Measurements from ENCODE around the gene PPFIA2. TPM values are rescaled to one million over a fixed set of nuclear protein-coding genes. Genes with fewer than 3 reads are reported as not detected.

Gene PPFIA2
- total RNA-seq, 1 experiment from 2014 or later, result not detected

GRCh38 chr12:81468206-81468605 lies 290.9 kb downstream of the PPFIA2 start:
- TF ChIP-seq SIN3A (IDR thresholded peaks at IDR 0.05; ENCODE audit: borderline replicate concordance, insufficient read depth, low read depth, low read length) (no peak), REST (IDR thresholded peaks at IDR 0.05; ENCODE audit: insufficient read depth in 1 of 2, low read depth in 2 of 2, low read length in 1 of 2) (no peak), CTCF (IDR thresholded peaks at IDR 0.05) (no peak), POLR2AphosphoS5 (IDR thresholded peaks at IDR 0.05; ENCODE audit: low read depth, low read length) (no peak), TCF7L2 (IDR thresholded peaks at IDR 0.05; ENCODE audit: low read depth, low read length) (no peak)
- no TSS peak for BruUV-seq (replicated peaks)

GRCh38 chr12:81465876-81466275 lies 293.3 kb downstream of the PPFIA2 start:
- Histone ChIP-seq H3K36me3 (ENCODE audit: control insufficient read depth, insufficient read depth, low read length) (no peaks in the 10 kb centered on the region), H3K27me3 (ENCODE audit: control insufficient read depth, insufficient read depth, low read length) (no peaks in the 10 kb centered on the region), H3K4me3 (ENCODE audit: low read depth in 2 of 2, low read length in 2 of 2) (no peak overlapping the region), H3K4me1 (ENCODE audit: control insufficient read depth, insufficient read depth, low read length) (no peaks in the 10 kb centered on the region), H3K9me3 (ENCODE audit: control insufficient read depth, insufficient read depth, low read depth, low read length) (no peaks in the 10 kb centered on the region), H3K27ac (ENCODE audit: low read length) (no peak overlapping the region)
- no TSS peak for BruUV-seq (replicated peaks)
- DNase-seq (ENCODE audit: low read depth, low spot score) (no peak), ATAC-seq (no peak)
- in situ Hi-C loops (cut with HindIII; ENCODE audit: low pct_unique_long_range_greater_than_20kb, low sequenced_read_pairs), result no loop called here
- TF ChIP-seq POLR2AphosphoS5 (IDR thresholded peaks at IDR 0.05; ENCODE audit: low read depth, low read length) (no peak), TCF7L2 (IDR thresholded peaks at IDR 0.05; ENCODE audit: low read depth, low read length) (no peak), REST (IDR thresholded peaks at IDR 0.05; ENCODE audit: insufficient read depth in 1 of 2, low read depth in 2 of 2, low read length in 1 of 2) (no peak), SIN3A (IDR thresholded peaks at IDR 0.05; ENCODE audit: borderline replicate concordance, insufficient read depth, low read depth, low read length) (no peak), CTCF (IDR thresholded peaks at IDR 0.05) (no peak)
- intact Hi-C loops (cut with micrococcal nuclease; ENCODE audit: unreplicated experiment), result no loop called here
- CTCF ChIA-PET, result no interaction called here
- POLR2A ChIA-PET, result no interaction called here

More at GRCh38 chr12:81468206-81468605, 290.9 kb downstream of the PPFIA2 start:
- H3K9me3 ChIP-seq (ENCODE audit: control insufficient read depth, insufficient read depth, low read depth, low read length), result no peaks in the 10 kb centered on the region
- DNase-seq (ENCODE audit: low read depth, low spot score) (no peak), ATAC-seq (no peak)
- ChIA-PET POLR2A (no interaction called here), CTCF (interaction anchor here (0.6 kb wide), 1 partner anchor 97 kb away, joined by 6 read pairs; no protein-coding TSS in a partner anchor)
- intact Hi-C loops (cut with micrococcal nuclease; ENCODE audit: unreplicated experiment) (no loop called here), in situ Hi-C loops (cut with HindIII; ENCODE audit: low pct_unique_long_range_greater_than_20kb, low sequenced_read_pairs) (no loop called here)
- no peak overlapping the region for H3K27ac ChIP-seq (ENCODE audit: low read length)
- no peaks in the 10 kb centered on the region for H3K4me1 ChIP-seq (ENCODE audit: control insufficient read depth, insufficient read depth, low read length)
- H3K4me3 ChIP-seq (ENCODE audit: low read depth in 2 of 2, low read length in 2 of 2), result no peak overlapping the region
- H3K27me3 ChIP-seq (ENCODE audit: control insufficient read depth, insufficient read depth, low read length), result no peaks in the 10 kb centered on the region
- no peaks in the 10 kb centered on the region for H3K36me3 ChIP-seq (ENCODE audit: control insufficient read depth, insufficient read depth, low read length)

Measured in Panc1 (cell line).